GM19455 (cell line): ENCODE data around the gene POLR2E.

Experiments
- ATAC-seq: cut with Tn5 transposase; IDR thresholded peaks from one replicate; pipeline ENCODE4 v1.9.1; 2021; ENCODE audit not compliant: unreplicated experiment

POLR2E gene

GRCh38 chr19:1098177-1099051 is 3.2 kb upstream of the POLR2E start:
- ATAC-seq: no peak

DNA sequence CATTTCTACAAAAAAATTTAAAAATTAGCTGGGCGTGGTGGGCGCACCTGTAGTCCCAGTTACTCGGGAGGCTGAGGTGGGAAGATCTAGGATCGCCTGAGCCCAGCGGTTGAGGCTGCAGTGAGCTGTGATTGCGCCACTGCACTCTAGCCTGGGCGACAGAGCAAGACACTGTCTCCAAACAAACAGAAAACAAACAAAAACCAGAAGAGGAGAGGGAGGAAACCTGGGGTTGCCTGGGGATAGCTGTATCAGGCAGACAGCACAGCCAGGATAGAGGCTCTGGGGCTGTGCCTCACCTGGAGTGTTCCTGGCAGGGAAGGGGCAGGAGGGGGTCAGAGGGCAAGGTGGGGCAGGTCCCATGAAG is 2.6 kb upstream of the POLR2E start:
- ATAC-seq: no peak

DNA sequence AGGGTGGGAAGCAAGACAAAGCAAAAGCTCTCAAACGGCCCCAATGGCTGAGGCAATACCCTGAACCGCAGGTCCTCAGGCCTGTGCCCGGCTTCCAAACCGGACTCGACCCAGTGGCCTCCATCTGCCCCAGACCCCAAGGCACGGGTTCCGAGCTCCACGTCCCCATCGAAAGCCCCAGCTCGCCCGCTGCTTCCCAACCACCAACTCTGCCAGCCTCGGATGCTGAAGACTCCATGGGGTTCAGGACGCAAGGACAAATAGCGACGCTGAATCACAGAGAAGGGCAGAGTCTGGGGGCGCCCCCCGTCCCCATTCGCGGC is 559 bp downstream of the POLR2E start:
- ATAC-seq: no peak

GRCh38 chr19:1093811-1094553 is 1.2 kb downstream of the POLR2E start:
- no peak for ATAC-seq

DNA sequence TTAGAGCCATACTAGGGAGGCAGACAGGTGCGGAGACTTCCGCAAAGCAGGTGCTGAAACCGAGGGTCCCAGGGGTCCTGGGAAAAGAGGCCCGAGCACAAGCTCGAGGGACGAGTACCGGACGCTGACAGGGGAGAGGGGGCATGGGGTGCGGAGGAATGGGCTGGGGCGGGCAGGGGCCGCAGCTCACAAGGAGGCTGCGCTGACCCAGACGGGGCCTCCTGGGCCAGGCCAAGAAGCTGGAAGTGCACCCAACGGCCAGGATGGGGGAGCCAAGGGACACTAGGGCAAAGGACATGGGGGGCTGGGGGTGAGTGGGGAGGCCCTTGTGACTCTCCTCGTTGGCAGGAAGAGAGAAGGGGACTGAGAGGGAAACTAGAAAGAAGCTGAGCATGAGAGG is 1.8 kb downstream of the POLR2E start:
- no peak for ATAC-seq

- no peak for ATAC-seq
Observed at GRCh38 chr19:1091544-1092175, 3.5 kb downstream of the POLR2E start.

GRCh38 chr19:1090731-1091543 is 4.2 kb downstream of the POLR2E start:
- ATAC-seq: no peak

GRCh38 chr19:1089891-1090290 is 5.3 kb downstream of the POLR2E start:
- no peak for ATAC-seq

- ATAC-seq: no peak
Observed at GRCh38 chr19:1089126-1089771, 5.9 kb downstream of the POLR2E start.

DNA sequence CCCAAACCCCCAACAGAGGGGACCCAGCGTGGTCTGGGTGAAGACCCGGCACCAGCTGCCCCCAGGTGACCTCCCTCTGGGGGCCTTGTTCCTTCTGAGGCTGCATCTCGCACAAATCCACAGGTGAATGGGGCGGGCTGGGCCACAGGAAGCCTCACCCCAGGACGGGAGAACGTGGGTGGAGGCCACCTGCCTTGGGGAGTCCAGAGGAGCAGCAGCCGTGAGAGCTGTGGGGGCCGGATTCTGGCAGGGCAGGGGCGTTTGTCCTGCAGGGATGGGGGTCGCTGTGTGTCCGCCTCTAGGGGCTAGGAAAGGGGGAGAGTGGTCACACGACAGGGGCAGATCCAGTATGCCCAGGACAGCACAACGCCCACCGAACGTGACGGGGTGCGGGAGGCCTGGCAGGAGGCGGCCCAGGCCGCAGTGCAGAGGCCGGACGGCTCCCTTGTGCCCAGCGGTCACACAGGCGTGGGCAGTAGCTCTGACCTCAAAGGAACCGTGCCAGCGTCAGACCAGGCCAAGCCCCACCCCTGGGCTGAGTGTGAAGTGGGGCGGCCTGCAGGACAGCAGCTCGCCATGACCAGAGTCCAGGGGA is 6.7 kb downstream of the POLR2E start:
- ATAC-seq: no peak

- ATAC-seq: no peak
Observed at GRCh38 chr19:1087813-1088415, 7.3 kb downstream of the POLR2E start.

GRCh38 chr19:1086613-1087012 is 8.6 kb downstream of the POLR2E start:
- no peak for ATAC-seq

GRCh38 chr19:1085676-1086442 is 9.3 kb downstream of the POLR2E start:
- no peak for ATAC-seq

GRCh38 chr19:1085053-1085658 is 10.0 kb downstream of the POLR2E start:
- ATAC-seq: no peak

DNA sequence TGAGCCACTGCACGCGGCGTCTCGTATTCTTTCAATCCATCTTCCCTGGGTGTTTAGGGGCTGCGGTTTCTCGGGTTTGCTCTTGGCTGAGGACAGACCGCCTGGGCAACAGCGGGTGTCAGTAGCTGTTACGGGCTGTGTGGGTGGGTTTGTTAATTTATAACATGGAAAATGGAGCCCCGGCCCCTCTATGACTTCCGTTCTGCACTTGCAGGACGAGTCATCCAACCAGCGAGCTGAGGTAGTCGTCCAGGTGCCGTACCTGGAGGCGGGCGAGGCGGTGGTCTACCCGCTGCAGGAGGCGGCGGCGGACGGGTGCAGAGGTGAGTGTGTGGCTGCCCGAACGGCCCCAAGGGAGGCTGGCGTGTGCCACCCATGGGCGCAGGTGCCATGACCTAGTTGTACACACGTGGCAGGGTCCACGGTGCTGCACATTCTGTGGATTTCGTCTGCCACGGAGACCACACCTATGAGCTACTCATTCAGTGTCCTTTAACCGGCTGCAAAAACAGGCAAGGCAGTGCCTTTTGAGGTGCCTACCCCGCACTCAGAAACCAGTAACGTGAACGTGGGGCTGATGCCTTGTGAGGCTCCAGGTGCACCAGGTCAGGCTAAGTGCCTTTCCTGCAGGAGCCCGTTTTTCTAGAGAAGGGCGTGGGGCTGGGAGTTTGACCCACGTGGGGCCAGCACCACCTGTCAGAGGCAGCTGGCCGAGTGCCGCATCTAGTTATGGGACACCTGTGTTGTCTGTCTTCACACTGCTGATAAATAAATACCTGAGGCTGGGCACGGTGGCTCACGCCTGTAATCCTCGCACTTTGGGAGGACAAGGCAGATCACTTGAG is 10.9 kb downstream of the POLR2E start:
- no peak for ATAC-seq

GRCh38 chr19:1082928-1083816 is 12.0 kb downstream of the POLR2E start:
- no peak for ATAC-seq
